Body of pancreas (tissue), 4 donors: ENCODE measurements around the gene ALOX12. TPM values are rescaled to one million over a fixed set of nuclear protein-coding genes. Genes with fewer than 3 reads are reported as not detected.
A peak's percentile ranks its signal among the peaks of the same experiment; 100 is the strongest.
"Not testable (repeated sequence)": the region's sequence is repeated elsewhere in the genome, so short reads cannot be mapped to it uniquely, and the experiment has no call there.

ENCODE experiments used
- ATAC-seq: fragments of 150-250 bp; one replicate; pipeline ENCODE4 v1.9.1; 2016
- DNase-seq, 4 donors: peaks; one replicate each; pipeline ENCODE4 v3.0.0-alpha.2; 2019
- H3K27ac ChIP-seq, 4 donors: fragments of 200-600 bp; sonication (generic); 1 replicate in 3 of 4; 2 replicates in 1 of 4; pipeline versions ENCODE4 v1.5.1 to v1.6.1; 2016 to 2019; ENCODE audit warnings: mild to moderate bottlenecking in 1 of 4, mixed read lengths in 1 of 4, moderate library complexity in 1 of 4
- H3K27me3 ChIP-seq, 2 donors: fragments of 200-600 bp; sonication (generic); one replicate each; pipeline ENCODE4 v1.6.0; 2016; ENCODE audit warnings: mild to moderate bottlenecking in 1 of 2
- H3K36me3 ChIP-seq, 2 donors: fragments of 200-600 bp; sonication (generic); replicated peaks in 1 of 2; 2 replicates each; pipeline ENCODE4 v1.5.1; 2016; ENCODE audit warnings: low read depth in 2 of 2; ENCODE audit not compliant: insufficient read depth in 1 of 2
- H3K4me1 ChIP-seq: fragments of 200-600 bp; sonication (generic); one replicate; pipeline ENCODE4 v1.6.0; 2016
- H3K4me3 ChIP-seq, 2 donors: fragments of 200-600 bp; sonication (generic); 1 replicate in 1 of 2; 2 replicates in 1 of 2; pipeline ENCODE4 v1.5.1; 2016 to 2019
- H3K9me3 ChIP-seq, 3 donors: fragments of 200-600 bp; sonication (generic); 1 replicate in 2 of 3; 2 replicates in 1 of 3; pipeline ENCODE4 v1.5.1; 2016
- CTCF ChIP-seq, 7 experiments: fragments of 450-650 bp in 4 of 7; fragments of 200-600 bp in 3 of 7; sonication (generic) in 3 of 7; IDR thresholded peaks; one replicate each; pipeline ENCODE4 v1.5.1; 2016 to 2019; ENCODE audit warnings: antibody characterized with exemption in 7 of 7
- POLR2A ChIP-seq, 3 donors: fragments of 450-650 bp; IDR thresholded peaks; one replicate each; pipeline ENCODE4 v1.6.1; 2016; ENCODE audit warnings: antibody characterized with exemption in 3 of 3, mild to moderate bottlenecking in 2 of 3
- WGBS, 2 donors: methylation state at CpG; one replicate each; pipeline ENCODE4 v1.1.5; 2017; 5-methylcytosine and 5-hydroxymethylcytosine counted together
- intact Hi-C: fragments of 100-400 bp; cut with DNase I; formaldehyde crosslinking; loops from one replicate; pipeline ENCODE4 v1.15.1; 2023
- total RNA-seq, 2 donors: library from RNA; depleted of rRNA; stranded (reverse); fragments of >200 nt; gene quantifications; one replicate each; pipeline ENCODE4 v1.1.0, GENCODE V29; 2016

The ALOX12 gene
- total RNA-seq, result not detected

- 20 to 51% methylated on average over 10 to 59 of the region's 64 CpGs for WGBS, 2 donors
- H3K36me3 ChIP-seq, result peaks cover 0 to 8% of the 10 kb centered on the region in 2 donors
- peak; percentile 65 for ATAC-seq
- H3K9me3 ChIP-seq, result no peaks in the 10 kb centered on the region
- intact Hi-C loops, result loop anchor here (10.0 kb wide), 1 partner anchor 321 kb away; no protein-coding TSS in a partner anchor
- no peaks in the 10 kb centered on the region for H3K27me3 ChIP-seq
- TF ChIP-seq POLR2A (IDR thresholded peaks at IDR 0.05), result no peak
- no peak for TF ChIP-seq CTCF (IDR thresholded peaks at IDR 0.05)
- no peak within 1 kb of the TSS for H3K27ac ChIP-seq
- H3K4me3 ChIP-seq, result no peak within 1 kb of the TSS
- H3K4me1 ChIP-seq, result peaks cover 11% of the 10 kb centered on the region
- DNase-seq, result no peak
Measured at GRCh38 chr17:6995500-6996255, at the start of gene ALOX12. Gene ALOX12 (plus strand): TSS chr17:6996049. CDS start chr17:6996118, 69 bp downstream.

- no peaks in the 10 kb centered on the region for H3K4me1 ChIP-seq
- no peaks in the 10 kb centered on the region for H3K27me3 ChIP-seq
- H3K27ac ChIP-seq, result no peak overlapping the region
- intact Hi-C loops, result no loop called here
- no peaks in the 10 kb centered on the region for H3K36me3 ChIP-seq
- ATAC-seq (no peak), DNase-seq (no peak)
- H3K9me3 ChIP-seq, result no peaks in the 10 kb centered on the region
- no peak for TF ChIP-seq POLR2A (IDR thresholded peaks at IDR 0.05)
- no peak for TF ChIP-seq CTCF (IDR thresholded peaks at IDR 0.05)
- no peak overlapping the region for H3K4me3 ChIP-seq
- WGBS, 2 donors, result 71 to 87% methylated on average over 2 of the region's 2 CpGs
Measured at GRCh38 chr17:6947745-6948144, 48.1 kb upstream of the ALOX12 start.

GRCh38 chr17:6948562-6948961, 47.3 kb upstream of the ALOX12 start:
- no peak for TF ChIP-seq POLR2A (IDR thresholded peaks at IDR 0.05)
- no peak for TF ChIP-seq CTCF (IDR thresholded peaks at IDR 0.05)
- H3K4me1 ChIP-seq, result no peaks in the 10 kb centered on the region
- no peak overlapping the region for H3K27ac ChIP-seq
- H3K36me3 ChIP-seq, result no peaks in the 10 kb centered on the region
- H3K27me3 ChIP-seq, result no peaks in the 10 kb centered on the region
- no peaks in the 10 kb centered on the region for H3K9me3 ChIP-seq
- H3K4me3 ChIP-seq, result no peak overlapping the region
- WGBS, 2 donors, result 52 to 67% methylated on average over 5 of the region's 5 CpGs
- intact Hi-C loops, result no loop called here
- DNase-seq (no peak), ATAC-seq (no peak)

GRCh38 chr17:6948976-6949375, 46.9 kb upstream of the ALOX12 start:
- ATAC-seq (no peak), DNase-seq (no peak)
- Histone ChIP-seq H3K4me1 (no peaks in the 10 kb centered on the region), H3K4me3 (no peak overlapping the region), H3K9me3 (no peaks in the 10 kb centered on the region), H3K27me3 (no peaks in the 10 kb centered on the region), H3K36me3 (no peaks in the 10 kb centered on the region), H3K27ac (no peak overlapping the region)
- TF ChIP-seq CTCF (IDR thresholded peaks at IDR 0.05) (no peak), POLR2A (IDR thresholded peaks at IDR 0.05) (no peak)
- WGBS, 2 donors, result 82 to 90% methylated on average over 3 of the region's 3 CpGs
- intact Hi-C loops, result no loop called here

GRCh38 chr17:6950938-6951337, 44.9 kb upstream of the ALOX12 start:
- H3K27me3 ChIP-seq, H3K27ac ChIP-seq, intact Hi-C loops, H3K36me3 ChIP-seq, H3K4me1 ChIP-seq, H3K9me3 ChIP-seq, H3K4me3 ChIP-seq, DNase-seq, ATAC-seq: not testable (repeated sequence)
- 92 to 97% methylated on average over 2 of the region's 2 CpGs for WGBS, 2 donors
